ENCODE results near the gene ARID3A. TPM values are rescaled to one million over a fixed set of nuclear protein-coding genes. Genes with fewer than 3 reads are reported as not detected.

ARID3A gene
- total RNA-seq, 1 donor from 2014 or later = 70.6 TPM

DNA sequence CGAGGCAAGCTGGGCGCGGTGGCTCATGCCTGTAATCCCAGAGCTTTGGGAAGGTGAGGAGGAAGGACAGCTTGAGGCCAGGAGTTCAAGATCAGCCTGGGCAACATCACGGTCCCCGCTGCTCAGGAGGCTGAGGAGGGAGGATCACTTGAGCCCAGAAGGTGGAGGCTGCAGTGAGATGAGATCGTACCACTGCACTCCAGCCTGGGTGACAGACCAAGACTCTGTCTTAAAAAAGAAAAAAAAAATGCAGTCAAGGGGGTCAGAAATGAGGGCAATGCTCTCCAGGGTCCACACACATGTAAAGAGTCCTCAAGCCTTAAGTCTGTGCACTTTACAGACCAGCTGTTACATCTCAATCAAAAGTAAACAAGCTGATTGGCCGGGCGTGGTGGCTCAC is 21.3 kb upstream of the ARID3A start:
- peaks cover 3% of the 10 kb centered on the region for H3K4me1 Mint-ChIP-seq
- H3K27ac Mint-ChIP-seq = peak overlapping the region; percentile 78
- no peaks in the 10 kb centered on the region for H3K27me3 Mint-ChIP-seq (ENCODE audit: low read depth)

DNA sequence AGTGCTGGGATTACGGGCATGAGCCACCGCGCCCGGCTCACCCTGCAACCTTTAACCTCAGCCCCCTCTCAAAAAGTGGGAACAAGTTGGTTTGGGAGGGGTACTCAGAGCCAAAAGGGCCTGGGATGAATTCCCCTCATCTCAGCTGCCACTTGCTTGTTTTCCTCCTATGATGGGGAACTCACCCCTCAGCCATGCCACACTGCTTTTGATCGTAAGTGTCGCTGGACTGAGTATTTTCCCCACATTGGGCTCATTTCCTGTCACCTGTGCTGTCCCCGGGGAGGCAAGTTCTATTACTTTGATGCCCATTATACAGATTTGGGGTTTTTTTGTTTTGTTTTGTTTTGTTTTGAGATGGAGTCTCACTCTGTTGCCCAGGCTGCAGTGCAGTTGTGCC is 19.4 kb upstream of the ARID3A start:
- H3K4me1 Mint-ChIP-seq = peaks cover 3% of the 10 kb centered on the region
- H3K27me3 Mint-ChIP-seq (ENCODE audit: low read depth) = no peaks in the 10 kb centered on the region
- H3K4me3 Mint-ChIP-seq = no peak overlapping the region
- DNase-seq (ENCODE audit: low spot score in 2 of 2, unreplicated experiment in 2 of 2) = no peak
- H3K27ac Mint-ChIP-seq = no peak overlapping the region
- peaks cover 5% of the 10 kb centered on the region for H3K36me3 Mint-ChIP-seq
- H3K9me3 Mint-ChIP-seq = no peaks in the 10 kb centered on the region
- TF ChIP-seq, protein P1, sequence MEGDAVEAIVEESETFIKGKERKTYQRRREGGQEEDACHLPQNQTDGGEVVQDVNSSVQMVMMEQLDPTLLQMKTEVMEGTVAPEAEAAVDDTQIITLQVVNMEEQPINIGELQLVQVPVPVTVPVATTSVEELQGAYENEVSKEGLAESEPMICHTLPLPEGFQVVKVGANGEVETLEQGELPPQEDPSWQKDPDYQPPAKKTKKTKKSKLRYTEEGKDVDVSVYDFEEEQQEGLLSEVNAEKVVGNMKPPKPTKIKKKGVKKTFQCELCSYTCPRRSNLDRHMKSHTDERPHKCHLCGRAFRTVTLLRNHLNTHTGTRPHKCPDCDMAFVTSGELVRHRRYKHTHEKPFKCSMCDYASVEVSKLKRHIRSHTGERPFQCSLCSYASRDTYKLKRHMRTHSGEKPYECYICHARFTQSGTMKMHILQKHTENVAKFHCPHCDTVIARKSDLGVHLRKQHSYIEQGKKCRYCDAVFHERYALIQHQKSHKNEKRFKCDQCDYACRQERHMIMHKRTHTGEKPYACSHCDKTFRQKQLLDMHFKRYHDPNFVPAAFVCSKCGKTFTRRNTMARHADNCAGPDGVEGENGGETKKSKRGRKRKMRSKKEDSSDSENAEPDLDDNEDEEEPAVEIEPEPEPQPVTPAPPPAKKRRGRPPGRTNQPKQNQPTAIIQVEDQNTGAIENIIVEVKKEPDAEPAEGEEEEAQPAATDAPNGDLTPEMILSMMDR (IDR thresholded peaks at IDR 0.05; ENCODE audit: unreplicated experiment) = no peak

More for the DNA sequence above, 21.3 kb upstream of the ARID3A start:
- TF ChIP-seq, protein P1 (IDR thresholded peaks at IDR 0.05; ENCODE audit: unreplicated experiment) = no peak
- DNase-seq (ENCODE audit: low spot score in 2 of 2, unreplicated experiment in 2 of 2) = no peak
- Mint-ChIP-seq H3K4me3 (no peak overlapping the region), H3K9me3 (no peaks in the 10 kb centered on the region), H3K36me3 (peaks cover 3% of the 10 kb centered on the region)

DNA sequence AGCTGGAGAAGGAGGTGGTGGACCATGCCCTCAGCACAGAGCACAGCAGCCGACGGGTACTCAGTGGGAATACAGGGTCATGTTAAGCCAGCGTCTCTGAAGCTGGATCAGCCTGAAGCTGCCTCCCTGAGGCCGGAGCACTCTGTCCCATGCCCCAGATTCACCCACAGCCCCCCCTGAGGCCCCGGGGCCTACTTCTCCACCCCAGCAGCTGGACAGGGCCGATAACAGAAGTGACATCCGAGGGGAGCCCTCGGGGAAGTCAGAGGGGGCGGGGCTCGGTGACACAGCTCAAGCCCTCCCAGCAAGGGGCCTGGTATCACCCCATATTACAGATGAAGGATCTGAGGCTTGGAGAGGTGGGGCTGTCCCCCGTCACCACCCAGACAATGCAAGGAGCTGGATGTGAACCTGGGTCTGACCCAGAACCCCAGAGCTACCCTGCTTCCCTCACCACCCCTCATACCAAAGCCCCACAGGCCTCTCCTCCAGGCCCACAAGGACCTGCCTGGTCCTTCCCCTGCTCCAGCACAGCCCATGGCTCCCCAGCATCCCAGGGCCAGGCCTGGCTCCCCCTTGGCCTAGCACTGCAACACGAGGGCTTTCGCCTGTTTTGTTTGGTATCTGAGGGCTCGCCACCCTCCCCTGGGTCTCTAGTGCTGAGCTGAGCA is 18.5 kb upstream of the ARID3A start:
- no peaks in the 10 kb centered on the region for H3K27me3 Mint-ChIP-seq (ENCODE audit: low read depth)
- H3K27ac Mint-ChIP-seq = no peak overlapping the region
- TF ChIP-seq, protein P1 (IDR thresholded peaks at IDR 0.05; ENCODE audit: unreplicated experiment) = no peak
- DNase-seq (ENCODE audit: low spot score in 2 of 2, unreplicated experiment in 2 of 2) = no peak
- no peak overlapping the region for H3K4me3 Mint-ChIP-seq
- peaks cover 5% of the 10 kb centered on the region for H3K36me3 Mint-ChIP-seq
- peaks cover 3% of the 10 kb centered on the region for H3K4me1 Mint-ChIP-seq
- no peaks in the 10 kb centered on the region for H3K9me3 Mint-ChIP-seq

GRCh38 chr19:911197-912033 is 14.4 kb upstream of the ARID3A start:
- TF ChIP-seq, protein P1 (IDR thresholded peaks at IDR 0.05; ENCODE audit: unreplicated experiment) = no peak
- Mint-ChIP-seq H3K27me3 (ENCODE audit: low read depth) (no peaks in the 10 kb centered on the region), H3K36me3 (peaks cover 2% of the 10 kb centered on the region), H3K9me3 (no peaks in the 10 kb centered on the region), H3K4me3 (peak overlapping the region; percentile 64), H3K4me1 (peaks cover 2% of the 10 kb centered on the region), H3K27ac (peak overlapping the region; percentile 43)
- DNase-seq (ENCODE audit: low spot score in 2 of 2, unreplicated experiment in 2 of 2) = no peak

DNA sequence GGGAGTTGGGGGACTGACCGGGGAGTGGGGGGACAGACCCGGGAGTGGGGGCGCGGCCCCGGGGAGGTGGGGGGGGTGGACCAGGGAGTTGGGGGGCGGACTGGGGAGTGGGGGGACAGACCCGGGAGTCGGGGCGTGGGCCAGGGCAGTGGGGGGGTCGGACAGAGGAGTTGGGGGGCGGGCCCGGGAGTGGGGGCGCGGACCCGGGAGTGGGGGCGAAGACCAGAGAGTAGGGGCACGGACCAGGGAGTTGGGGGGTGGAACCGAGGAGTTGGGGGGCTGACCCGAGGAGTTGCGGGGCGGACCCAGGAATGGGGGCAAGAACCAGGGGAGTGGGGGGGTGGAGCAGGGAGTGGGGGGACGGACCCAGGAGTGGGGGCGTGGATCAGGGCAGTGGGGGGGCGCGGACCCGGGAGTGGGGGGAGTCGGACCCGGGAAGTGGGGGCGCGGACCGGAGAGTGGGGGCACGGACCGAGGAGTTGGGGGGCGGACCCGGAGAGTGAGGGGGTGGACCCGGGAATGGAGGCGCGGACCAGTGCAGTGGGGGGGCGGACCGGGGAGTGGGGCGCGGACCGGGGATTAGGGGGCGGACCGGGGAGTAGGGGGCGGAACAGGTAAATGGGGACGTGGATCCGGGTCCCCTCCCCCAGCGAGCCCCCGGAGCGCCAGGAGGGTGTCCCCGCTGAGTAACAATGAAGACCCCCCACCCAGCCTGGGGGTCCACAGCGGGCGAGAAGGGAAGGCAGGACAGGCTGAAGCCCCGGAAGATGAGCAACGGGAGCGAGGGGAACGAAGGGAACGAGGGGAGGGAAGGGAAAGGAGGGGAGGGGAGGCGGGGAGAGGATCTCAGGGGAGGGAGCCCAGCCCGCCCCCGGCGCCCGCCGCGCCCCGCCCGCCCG is 13.4 kb upstream of the ARID3A start:
- H3K4me1 Mint-ChIP-seq = peaks cover 2% of the 10 kb centered on the region
- no peaks in the 10 kb centered on the region for H3K9me3 Mint-ChIP-seq
- no peak for DNase-seq (ENCODE audit: low spot score in 2 of 2, unreplicated experiment in 2 of 2)
- H3K4me3 Mint-ChIP-seq = peak overlapping the region; percentile 78
- H3K36me3 Mint-ChIP-seq = peaks cover 2% of the 10 kb centered on the region
- H3K27ac Mint-ChIP-seq = no peak overlapping the region
- peaks cover 3% of the 10 kb centered on the region for H3K27me3 Mint-ChIP-seq (ENCODE audit: low read depth)
- TF ChIP-seq, protein P1 (IDR thresholded peaks at IDR 0.05; ENCODE audit: unreplicated experiment) = no peak
